Cerebellar nuclear complex (tissue), 1 donor: Measurements from ENCODE around the gene RNF114.
"Not testable (repeated sequence)": the region's sequence is repeated elsewhere in the genome, so short reads cannot be mapped to it uniquely, and the experiment has no call there.

Source experiments
- DNase-seq, 2 experiments: peaks; one replicate each; lab custom pipeline; 2025; lab: John Stamatoyannopoulos, UW

Gene RNF114, protein sequence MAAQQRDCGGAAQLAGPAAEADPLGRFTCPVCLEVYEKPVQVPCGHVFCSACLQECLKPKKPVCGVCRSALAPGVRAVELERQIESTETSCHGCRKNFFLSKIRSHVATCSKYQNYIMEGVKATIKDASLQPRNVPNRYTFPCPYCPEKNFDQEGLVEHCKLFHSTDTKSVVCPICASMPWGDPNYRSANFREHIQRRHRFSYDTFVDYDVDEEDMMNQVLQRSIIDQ

DNA sequence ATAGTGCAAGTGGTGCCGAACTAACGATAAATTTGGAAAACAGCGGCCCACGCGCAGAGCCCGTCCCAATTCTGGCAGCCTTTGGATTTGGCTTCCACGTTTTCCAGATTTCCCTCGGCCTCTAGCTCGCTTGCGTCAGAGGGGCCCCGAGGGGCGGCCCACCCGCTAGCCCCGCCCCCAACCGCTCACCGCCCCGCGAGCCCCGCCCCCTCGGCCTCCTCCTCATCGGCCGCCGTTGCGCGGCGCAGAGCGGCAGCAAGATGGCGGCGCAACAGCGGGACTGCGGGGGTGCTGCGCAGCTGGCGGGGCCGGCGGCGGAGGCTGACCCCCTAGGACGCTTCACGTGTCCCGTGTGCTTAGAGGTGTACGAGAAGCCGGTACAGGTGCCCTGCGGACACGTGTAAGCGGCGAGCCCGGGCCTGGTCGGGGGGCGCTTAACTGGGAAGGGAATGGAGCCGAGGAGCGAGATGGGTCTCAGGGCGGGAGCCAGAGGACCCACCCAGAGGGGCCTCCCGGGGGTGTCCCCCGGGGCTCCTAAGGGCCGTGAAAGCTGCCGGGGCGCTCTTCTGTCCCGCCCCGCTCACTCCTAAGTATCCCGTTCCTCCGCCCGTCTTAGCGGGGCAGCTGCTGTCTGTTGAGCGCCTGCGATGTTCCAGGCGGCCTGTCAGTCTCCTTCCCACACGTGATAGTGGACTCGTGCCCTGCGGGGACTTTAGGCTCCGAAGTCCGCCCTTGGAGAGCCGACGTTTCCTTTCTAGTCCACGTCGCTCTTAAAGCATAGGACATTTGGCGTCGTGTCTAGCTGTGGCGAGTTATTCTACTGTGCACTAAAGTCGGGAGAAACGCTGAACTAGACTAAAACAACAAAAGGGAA lies at the start of gene RNF114:
RNF114 (plus strand) TSS at position 245 of the 874 bp plus-strand sequence; CDS start at position 261, 16 bp downstream.
- DNase-seq, result peak in 1 of 2 experiments; percentile 62

DNA sequence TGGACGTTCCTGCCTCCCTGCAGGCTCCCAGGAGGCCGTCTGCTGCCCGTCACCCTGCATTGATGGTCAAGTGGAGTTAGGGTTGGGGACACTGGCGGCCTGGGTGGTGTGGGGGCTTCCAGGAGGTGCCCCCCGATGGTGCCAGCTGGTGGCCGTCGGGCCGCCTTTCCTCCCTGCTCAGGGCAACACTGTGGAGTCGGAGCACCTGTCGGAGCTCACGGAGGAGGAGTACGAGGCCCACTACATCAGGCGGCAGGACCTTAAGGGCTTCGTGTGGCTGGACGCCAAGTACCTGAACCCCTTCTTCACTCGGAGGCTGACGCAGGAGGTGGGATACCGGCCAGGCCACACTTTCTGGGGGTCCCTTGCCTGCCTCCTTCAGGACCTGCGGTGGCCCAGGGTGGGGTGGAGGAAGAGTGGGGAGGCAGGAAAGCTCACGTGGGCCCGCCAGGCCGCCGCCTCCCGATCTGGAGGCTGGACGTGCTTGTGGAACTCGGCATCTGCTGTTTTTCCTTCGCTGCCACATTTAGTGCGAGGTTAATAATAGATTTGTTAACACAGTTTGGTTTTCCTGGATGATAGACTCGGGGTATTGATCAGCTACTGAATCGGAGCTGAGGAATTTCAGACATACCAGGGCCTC lies 49.5 kb upstream of the RNF114 start:
- peak in 1 of 2 experiments; percentile 8 for DNase-seq

DNA sequence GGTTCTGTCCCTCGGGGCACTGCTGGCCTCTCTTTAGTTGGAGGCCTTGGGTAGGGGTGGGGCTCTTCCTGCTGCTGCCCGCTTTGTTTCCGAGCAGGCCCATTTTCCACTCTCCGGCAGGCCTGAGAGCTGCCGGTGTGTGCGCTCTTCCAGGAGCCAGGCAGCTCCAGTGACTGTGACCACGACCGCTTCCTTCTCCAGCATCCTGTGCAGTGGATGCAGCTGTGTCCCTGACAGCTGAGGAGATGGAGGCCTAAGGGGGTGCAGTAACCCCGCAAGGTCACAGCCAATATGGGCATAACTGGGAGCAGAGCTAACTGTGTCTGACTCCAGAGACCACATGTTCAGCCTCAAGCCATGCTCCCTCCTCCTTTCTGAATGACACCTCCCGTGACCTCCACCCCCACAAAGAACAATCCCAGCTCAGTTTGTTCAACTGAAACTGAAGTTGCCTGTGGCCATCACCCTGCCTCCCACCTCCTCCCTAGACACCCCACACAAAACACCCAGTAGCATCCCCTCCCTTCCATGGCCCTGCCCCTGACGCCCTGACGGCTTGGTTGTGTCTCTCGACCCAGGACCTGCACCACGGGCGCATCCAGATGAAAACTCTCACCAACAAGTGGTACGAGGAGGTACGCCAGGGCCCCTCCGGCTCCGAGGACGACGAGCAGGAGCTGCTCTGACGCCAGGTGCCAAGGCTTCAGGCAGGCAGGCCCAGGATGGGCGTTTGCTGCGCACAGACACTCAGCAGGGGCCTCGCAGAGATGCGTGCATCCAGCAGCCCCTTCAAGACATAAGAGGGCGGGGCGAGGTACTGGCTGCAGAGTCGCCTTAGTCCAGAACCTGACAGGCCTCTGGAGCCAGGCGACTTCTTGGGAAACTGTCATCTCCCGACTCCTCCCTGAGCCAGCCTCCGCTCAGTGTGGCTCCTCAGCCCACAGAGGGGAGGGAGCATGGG lies 48.7 kb upstream of the RNF114 start:
- no peak for DNase-seq

DNA sequence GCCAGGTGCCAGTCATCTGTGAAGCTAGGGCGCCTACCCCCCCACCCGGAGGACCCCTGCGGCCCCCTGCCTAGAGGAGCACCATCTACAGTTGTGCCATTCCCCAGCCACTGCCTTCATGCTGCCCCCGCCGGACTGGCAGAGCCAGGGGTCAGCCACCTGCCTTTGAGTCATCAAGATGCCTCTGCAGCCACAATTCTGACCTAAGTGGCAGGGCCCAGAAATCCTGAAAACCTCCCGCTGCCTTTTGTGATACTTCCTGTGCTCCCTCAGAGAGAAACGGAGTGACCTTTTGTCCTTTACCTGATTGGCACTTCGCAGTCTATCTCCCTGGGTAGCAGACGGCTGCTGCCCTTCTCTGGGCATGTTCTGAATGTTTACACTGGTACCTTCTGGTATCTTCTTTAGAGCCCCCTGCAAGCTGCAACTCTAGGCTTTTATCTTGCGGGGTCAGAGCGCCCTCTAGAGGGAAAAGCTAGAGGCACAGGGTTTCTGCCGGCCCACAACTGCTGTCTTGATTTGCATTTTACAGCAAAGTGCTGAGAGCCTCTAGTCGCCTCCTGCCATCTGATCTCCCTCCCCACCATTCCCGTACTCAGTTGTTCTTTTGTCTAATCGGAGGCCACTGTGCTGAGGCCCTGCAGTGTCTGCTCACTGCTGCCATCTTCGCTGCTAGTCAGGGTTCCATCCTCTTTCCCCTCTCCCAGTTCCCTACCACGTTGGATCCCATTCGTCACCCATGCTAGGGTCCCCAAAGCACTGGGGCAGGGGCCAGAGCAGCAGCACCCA lies 47.8 kb upstream of the RNF114 start:
- DNase-seq, result peak; percentile 38 to 80

DNA sequence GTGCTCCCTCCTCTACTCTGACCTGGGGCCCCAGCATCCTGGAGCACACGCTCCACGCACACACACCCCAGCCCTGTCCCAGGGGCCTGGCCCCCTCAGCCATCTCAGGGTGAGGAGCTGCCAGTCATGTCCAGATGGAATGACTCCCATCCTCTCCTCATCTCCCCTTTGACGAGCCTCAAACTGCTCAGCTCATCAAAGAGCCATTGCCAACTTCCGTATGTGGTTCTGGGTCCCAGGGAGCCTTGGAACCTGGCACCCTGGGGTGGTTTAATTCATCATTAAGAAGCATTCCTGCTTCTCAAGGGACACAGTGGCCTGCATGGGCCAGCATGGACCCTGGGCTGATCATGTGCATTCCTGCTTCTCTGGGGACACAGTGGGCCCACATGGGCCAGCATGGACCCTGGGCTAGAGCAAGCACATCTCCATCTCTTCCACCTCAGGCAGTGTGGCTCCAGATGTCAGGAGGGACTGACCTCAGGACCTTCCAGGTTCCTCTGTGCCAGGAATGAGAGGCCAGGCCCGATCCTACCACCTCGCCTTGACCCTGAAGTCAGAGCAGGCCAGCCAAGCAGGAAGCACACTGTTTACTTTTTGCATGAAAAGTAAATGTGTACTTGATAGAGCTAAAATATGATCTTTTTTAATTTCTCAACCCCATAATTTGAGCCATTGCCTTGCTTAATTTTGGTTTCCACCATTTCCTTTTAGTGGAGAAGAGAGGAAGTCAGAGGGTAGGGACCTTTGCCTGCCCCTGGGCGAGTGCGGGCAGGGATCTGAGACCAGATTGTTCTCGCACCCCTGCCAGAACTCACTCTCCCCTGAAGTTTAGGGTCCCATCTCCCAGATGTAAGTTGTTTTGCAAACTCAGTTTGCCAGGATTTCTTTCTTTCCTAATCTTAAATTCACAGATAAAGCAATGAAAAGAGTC lies 46.9 kb upstream of the RNF114 start:
- DNase-seq, result no peak

DNA sequence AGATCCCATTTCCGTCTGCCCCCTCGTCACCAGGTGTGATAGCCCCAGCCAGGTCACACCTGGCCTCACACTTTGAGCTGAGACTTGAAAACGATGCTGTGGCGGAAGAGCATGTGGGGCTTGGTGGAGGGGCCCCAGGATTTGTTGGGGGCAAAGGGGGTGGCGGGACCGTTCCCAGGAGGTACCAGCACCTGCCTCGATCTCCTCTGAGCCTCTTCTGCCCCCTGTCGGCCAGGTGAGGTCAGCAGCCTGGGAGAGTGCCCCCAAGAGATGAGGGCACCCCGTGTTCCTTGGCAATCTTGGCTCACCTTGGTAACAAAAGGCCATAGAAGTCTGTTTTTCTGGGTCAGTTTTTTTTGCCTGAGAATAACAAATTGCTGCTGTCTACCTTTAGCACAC lies 46.3 kb upstream of the RNF114 start:
- DNase-seq, result no peak

DNA sequence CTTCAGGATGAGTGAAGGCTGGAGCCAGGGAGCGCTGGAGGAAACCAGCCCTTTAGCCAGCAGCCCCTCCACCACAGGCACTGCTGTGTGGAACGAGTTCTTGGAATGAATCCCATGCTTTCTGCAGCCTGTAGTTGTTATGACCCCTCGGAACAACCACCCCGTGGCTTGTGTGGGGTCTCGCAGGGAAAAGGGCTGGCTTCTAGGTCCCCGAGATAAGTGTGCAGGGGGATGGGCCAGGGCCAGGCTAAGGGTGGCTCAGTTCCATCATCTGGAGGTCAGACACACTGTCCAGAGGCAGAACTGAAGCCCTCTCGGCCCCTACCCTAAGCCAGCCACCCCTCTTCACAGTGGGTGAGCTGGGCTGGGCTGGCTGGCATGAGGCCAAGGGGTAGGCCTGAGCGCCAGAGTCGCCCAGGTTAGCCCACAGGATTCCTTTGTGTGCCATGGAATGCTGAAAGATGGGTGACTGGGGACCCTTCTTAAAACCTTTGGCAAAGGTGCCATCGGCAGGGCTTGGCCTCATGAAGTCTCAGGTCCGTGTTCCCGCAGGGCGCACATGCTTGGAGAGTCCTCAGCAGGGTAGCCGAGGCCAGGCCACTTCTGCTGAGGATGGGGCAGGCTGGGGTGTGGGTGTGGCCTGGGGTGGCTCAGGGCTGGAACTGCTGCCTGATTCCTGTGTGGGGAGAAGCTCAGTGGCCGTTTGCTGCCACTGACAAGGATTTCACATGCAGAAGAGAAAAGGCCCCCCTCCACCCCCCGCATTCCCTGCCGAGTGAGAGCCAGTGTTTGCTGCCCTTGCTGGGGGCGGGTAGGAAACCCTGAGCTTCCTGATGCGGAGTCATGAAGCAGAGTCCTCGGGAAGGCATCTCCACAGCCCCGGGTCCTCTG lies 45.5 kb upstream of the RNF114 start:
- no peak for DNase-seq

DNA sequence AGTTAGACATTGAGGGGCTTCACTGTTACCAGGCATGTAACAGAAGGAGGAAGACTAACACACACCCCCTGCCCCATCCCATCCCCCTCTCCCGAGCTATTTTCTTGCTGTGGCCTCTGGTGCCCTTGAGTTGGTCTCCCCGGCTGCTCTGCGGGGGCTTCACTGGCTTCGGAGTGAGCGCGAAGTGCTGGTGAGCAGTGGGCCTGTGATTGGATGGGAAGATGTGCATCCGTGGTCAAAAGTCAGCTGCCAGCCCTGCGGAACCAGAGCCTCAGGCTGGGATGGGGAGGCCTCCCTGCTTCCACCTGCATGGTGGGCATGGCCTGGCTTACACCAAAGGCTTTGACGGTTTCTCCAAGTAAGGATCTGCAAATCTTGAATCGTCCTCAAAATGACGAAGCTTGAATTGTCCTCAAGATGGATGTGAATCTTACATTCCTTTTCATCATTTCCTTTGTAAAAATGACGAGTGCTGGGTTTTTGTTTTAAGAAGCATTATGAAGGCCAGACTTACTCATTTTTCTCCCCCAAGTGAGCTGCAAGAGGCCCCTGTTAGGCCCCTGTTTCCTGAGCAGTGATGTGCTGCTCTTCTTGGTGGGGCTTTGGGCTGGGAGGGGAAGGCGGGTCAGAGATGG lies 44.6 kb upstream of the RNF114 start:
- DNase-seq, result no peak

DNA sequence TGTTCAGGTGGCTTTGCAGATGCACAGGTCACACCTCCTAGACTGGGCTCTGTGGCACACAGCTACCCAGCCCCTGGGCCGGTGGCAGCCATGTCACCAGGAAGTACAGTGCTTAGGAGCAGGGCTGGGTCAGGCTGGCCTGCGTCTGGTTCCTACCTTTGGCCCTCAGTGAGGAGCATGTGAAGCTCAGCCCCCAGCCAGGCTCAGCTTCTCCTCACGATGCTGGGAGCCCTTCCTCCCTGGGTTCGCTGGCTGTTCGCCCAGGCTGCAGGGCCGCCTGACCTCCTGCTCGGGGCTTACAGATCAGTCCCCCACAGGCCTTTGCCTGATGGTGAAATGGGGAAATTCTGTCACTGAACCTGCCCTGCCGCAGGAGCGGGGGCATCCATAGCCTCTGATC lies 43.9 kb upstream of the RNF114 start:
- DNase-seq, result no peak

DNA sequence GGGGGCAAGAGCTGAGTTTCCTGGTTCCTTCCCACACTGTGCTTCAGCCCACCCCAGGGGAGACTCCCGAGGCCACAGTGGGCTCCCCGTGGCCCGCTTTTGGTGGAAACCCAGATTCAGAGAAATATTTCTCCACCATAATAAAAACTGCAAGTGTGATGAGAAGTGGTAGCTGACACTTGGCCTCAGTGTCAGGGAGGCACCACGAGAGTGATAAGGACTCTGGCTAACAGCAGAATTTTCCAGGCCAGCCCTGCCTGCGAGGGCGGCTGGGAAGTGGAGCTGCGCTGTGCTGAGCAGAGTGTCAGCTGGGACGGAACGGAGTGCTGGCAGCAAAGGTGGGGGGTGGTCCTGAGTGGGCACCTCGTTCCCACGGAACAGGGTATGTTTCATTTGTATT lies 43.4 kb upstream of the RNF114 start:
- DNase-seq, result no peak

DNA sequence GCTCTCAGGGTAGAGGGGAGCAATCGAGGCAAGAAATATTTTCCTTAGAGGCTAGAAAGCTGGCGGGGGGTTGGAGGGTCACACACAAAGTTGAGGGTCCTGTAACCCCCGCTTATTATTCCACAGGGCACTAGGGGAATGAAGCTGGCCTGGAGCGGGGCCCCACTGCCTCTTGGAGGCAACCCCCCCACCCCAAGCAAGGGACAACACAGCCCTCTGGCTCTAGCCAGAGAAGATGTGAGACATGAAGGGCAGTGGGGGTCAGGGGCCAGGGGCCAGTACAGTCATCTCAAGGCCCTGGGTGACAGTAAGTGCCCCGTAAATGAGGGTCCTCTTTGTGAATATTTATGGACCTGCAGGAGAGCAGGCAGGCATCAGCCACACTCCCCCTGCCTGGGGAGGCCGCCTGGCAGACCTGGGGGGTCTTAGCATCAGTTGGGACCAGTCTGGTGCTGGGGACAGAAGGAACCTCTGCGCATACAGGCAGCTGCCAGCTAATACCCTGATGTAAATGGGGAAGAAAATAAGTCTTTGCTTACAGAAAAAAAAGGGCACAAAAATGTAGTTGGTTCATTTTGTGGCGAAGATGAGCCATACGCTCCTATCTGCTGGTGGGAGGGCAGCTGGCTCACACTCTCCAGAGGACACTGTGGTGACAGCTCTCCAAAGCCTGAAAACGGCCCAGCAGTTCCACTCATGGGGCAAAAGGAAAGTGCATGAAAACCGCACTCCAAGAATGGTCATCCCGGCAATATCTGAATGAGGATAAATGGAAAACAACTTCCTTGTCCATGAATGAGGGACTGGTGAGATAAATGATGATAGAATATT lies 42.7 kb upstream of the RNF114 start:
- DNase-seq, result no peak

DNA sequence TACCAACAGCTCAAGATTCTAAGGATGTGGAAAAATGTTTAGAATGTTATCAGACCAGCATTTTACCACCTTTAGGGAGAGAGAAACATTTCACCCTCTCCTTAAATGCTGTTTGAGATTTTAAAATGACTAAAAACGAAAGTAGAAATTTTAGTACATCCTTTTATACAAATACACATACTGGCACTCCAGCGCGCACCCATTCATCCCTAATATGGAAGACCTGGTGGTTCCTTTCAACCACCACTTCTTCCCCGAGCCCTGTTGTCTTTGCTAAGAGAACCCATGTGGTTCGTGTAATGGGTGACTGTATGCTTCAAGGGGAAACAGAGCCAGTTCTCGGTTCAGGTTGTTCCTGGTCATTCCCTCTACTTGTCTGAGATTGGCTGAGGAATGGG lies 42.1 kb upstream of the RNF114 start:
- DNase-seq, result no peak

DNA sequence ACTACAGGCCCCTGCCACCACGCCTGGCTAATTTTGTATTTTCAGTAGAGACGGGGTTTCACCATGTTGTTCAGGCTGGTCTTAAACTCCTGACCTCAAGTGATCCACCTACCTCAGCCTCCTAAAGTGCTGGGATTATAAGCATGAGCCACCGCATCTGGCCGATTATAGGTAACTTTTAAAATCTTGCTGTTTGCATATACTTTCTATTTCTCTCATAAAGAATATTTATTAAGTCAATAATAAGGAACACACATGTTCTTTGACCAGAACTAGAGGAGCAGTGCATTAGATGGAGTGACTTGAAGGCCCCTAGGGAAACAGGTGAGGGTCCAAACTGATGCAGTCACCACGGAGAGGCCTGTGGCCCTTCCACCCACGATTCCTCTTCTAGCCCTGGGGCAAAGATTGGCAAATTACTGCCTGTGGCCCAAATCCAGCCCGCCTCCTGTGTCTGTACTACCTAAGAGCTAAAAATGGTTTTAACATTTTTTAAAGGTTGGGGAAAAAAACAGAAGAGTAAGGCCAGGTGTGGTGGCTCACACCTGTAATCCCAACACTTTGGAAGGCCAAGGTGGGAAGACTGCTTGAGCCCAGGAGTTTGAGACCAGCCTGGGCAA lies 40.6 kb upstream of the RNF114 start:
- DNase-seq, result not testable (repeated sequence)

DNA sequence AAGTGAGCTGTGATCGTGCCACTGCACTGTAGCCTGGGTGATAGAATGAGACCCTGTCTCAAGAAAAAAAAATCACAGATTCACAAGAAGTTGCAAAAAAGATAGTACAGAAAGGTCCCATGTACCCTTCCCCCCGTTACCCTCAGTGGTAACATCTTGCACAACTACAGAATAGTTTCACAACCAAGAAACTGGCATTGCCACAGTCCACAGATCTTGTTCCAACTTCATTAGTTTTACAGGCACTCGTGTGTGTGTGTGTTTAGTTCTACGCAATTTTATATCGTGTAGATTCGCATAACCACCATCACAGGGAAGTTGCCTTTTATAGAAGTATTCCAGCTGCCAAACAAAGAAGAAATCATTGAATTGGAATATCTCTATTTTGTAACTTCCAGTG lies 40.0 kb upstream of the RNF114 start:
- no peak for DNase-seq

DNA sequence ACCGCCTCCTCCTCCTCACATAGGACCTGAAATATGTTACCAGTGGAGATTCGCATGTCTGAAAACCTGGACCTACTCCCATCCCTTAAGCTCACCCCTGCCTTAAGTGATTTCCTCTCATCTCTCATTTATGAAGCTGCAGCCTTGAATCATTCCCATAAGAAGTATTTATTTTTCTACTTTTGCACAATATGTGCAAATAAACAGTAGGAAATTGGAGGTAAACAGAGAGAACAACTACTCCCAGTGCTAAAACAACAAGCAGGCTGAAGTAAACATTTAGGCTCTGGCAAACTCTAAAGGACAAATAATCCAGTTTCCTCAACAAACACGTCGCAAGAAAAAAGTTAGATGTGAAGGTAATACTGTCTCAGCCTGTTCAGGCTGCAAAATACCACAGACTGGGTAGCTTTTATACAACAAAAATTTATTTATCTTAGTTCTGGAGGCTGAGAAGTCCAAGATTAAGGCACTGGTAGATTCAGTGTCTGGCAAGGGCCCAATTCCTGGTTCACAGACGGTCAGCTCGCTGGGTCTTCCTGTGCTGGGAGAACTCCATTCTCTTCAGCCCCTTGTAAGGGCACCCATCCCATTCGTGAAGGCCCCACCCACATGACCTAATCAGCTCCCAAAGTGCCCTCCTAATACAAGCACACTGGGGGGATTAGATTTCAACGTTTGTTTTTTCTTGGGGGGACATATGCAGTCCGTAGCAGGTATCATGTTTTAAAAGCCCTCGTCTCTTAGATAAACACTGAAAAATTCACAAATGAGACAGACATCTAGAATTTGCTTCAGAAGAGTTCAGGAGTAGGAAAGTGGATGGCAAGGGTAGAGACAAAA lies 36.4 kb upstream of the RNF114 start:
- DNase-seq, result no peak

DNA sequence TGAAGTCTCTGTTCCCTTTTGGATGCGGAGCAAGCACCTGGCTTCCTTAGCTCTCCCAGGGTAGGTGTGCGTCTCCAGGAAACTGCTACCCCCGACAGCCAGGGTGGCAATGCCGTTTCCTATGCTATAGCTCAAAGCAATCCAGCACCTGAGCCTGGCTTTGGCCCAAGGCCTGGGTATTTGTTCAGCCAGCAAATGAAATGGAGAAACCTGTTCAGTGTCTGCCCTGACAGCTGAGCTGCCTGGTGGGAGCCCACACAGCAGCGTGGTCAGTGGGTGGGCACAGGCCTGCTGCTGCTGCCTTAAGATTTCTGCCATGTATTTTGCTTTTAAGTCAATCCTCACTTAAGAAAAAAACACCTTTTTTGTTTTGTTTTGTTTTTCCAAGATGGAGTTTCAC lies 34.6 kb upstream of the RNF114 start:
- peak in 1 of 2 experiments; percentile 27 for DNase-seq
